ENCODE results near the gene RNF114.
"Not testable (repeated sequence)": the region's sequence is repeated elsewhere in the genome, so short reads cannot be mapped to it uniquely, and the experiment has no call there.

Gene RNF114

GRCh38 chr20:49998478-49999188, 62.4 kb downstream of the RNF114 start:
- H3K4me1 ChIP-seq (ENCODE audit: control insufficient read depth in 1 of 2, insufficient read depth in 2 of 2, low read length in 2 of 2); H3K36me3 ChIP-seq (ENCODE audit: control insufficient read depth in 1 of 2, insufficient read depth in 2 of 2, low read length in 2 of 2); H3K9me3 ChIP-seq (ENCODE audit: control insufficient read depth in 1 of 2, low read length in 2 of 2); H3K27ac ChIP-seq (ENCODE audit: low read depth, low read length); H3K27me3 ChIP-seq (ENCODE audit: control insufficient read depth in 1 of 2, insufficient read depth in 2 of 2, low read length in 2 of 2); H3K9ac ChIP-seq (ENCODE audit: low read depth in 1 of 2, low read length in 2 of 2); H3K4me3 ChIP-seq (ENCODE audit: low read depth in 1 of 2, low read length in 2 of 2): not testable (repeated sequence)

DNA sequence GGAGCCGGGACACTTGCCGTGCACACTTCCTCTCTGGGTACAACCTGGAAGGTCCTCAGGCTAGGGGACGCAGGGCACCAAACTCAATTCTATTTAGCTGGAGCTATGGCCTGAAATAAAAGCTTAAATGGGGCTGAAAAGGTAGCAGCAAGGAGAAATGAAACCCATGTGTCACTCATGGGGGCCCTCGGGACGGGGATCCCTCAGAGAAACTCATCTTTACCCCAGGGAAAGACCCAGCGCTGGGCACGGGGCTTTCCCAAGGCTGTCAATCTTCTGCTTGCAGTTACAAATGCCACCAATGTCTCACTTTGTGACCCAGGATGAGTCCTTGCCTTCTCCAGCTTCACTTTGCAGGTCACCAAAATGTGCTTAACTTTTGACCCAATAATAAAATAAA, 63.1 kb downstream of the RNF114 start:
- no peak overlapping the region for H3K4me3 ChIP-seq (ENCODE audit: low read depth in 1 of 2, low read length in 2 of 2)
- H3K27me3 ChIP-seq (ENCODE audit: control insufficient read depth in 1 of 2, insufficient read depth in 2 of 2, low read length in 2 of 2), result peaks cover 0 to 3% of the 10 kb centered on the region in 2 donors
- no peaks in the 10 kb centered on the region for H3K36me3 ChIP-seq (ENCODE audit: control insufficient read depth in 1 of 2, insufficient read depth in 2 of 2, low read length in 2 of 2)
- no peak overlapping the region for H3K27ac ChIP-seq (ENCODE audit: low read depth, low read length)
- H3K9ac ChIP-seq (ENCODE audit: low read depth in 1 of 2, low read length in 2 of 2), result no peak overlapping the region
- H3K9me3 ChIP-seq (ENCODE audit: control insufficient read depth in 1 of 2, low read length in 2 of 2), result no peaks in the 10 kb centered on the region
- H3K4me1 ChIP-seq (ENCODE audit: control insufficient read depth in 1 of 2, insufficient read depth in 2 of 2, low read length in 2 of 2), result no peaks in the 10 kb centered on the region

DNA sequence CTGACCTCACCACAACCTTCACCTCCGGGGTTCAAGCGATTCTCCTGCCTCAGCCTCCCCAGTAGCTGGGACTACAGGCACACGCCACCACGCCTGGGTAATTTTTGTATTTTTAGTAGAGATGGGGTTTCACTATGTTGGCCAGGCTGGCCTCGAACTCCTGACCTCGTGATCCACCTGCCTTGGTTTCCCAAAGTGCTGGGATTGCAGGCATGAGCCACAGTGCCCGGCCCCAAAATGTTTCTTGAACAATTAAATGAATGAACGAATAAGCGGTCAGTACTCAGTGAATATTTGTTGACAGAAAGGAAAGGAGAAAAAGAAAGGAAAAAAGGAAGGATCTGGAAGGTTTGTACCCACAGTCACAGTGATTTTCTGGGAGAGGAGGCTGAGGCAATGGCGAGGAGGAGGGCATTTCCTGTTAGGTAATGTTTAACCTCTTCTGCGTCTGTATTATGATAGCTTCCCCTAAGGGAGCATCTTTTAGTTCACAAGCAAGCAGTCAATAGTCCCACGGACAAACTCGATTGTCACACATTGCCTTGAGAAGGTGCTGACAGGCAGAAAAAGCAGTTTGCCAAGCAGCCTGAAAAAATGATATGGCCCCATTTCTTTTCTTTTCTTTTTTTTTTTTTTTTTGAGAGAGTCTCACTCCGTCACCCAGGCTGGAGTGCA, 64.5 kb downstream of the RNF114 start:
- not testable (repeated sequence) for H3K36me3 ChIP-seq (ENCODE audit: control insufficient read depth in 1 of 2, insufficient read depth in 2 of 2, low read length in 2 of 2); H3K9ac ChIP-seq (ENCODE audit: low read depth in 1 of 2, low read length in 2 of 2); H3K4me1 ChIP-seq (ENCODE audit: control insufficient read depth in 1 of 2, insufficient read depth in 2 of 2, low read length in 2 of 2); H3K9me3 ChIP-seq (ENCODE audit: control insufficient read depth in 1 of 2, low read length in 2 of 2); H3K4me3 ChIP-seq (ENCODE audit: low read depth in 1 of 2, low read length in 2 of 2); H3K27me3 ChIP-seq (ENCODE audit: control insufficient read depth in 1 of 2, insufficient read depth in 2 of 2, low read length in 2 of 2); H3K27ac ChIP-seq (ENCODE audit: low read depth, low read length)

GRCh38 chr20:50001784-50002311, 65.7 kb downstream of the RNF114 start:
- Histone ChIP-seq H3K36me3 (ENCODE audit: control insufficient read depth in 1 of 2, insufficient read depth in 2 of 2, low read length in 2 of 2) (no peaks in the 10 kb centered on the region), H3K9ac (ENCODE audit: low read depth in 1 of 2, low read length in 2 of 2) (no peak overlapping the region), H3K27me3 (ENCODE audit: control insufficient read depth in 1 of 2, insufficient read depth in 2 of 2, low read length in 2 of 2) (peaks cover 0 to 3% of the 10 kb centered on the region in 2 donors), H3K4me1 (ENCODE audit: control insufficient read depth in 1 of 2, insufficient read depth in 2 of 2, low read length in 2 of 2) (no peaks in the 10 kb centered on the region), H3K27ac (ENCODE audit: low read depth, low read length) (no peak overlapping the region), H3K4me3 (ENCODE audit: low read depth in 1 of 2, low read length in 2 of 2) (no peak overlapping the region), H3K9me3 (ENCODE audit: control insufficient read depth in 1 of 2, low read length in 2 of 2) (no peaks in the 10 kb centered on the region)

DNA sequence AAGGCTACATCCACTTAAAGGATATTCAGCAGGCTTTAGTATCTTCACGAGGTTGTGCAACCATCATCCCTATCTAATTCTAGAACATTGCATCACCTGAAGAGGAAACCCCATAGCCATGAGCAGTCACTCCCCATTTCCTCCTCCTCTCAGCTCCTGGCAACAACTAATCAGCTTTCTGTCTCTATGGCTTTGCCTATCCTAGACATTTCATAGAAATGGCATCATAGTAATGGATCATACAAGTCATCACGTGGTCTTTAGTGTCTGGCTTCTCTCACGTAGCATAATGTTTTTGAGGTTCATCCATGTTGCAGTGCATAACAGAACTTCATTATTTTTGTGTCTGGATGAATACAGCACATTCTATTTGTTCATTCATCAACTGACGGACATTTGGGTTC, 67.1 kb downstream of the RNF114 start:
- no peaks in the 10 kb centered on the region for H3K9me3 ChIP-seq (ENCODE audit: control insufficient read depth in 1 of 2, low read length in 2 of 2)
- peaks cover 0 to 6% of the 10 kb centered on the region in 2 donors for H3K27me3 ChIP-seq (ENCODE audit: control insufficient read depth in 1 of 2, insufficient read depth in 2 of 2, low read length in 2 of 2)
- no peaks in the 10 kb centered on the region for H3K36me3 ChIP-seq (ENCODE audit: control insufficient read depth in 1 of 2, insufficient read depth in 2 of 2, low read length in 2 of 2)
- no peak overlapping the region for H3K27ac ChIP-seq (ENCODE audit: low read depth, low read length)
- no peak overlapping the region for H3K4me3 ChIP-seq (ENCODE audit: low read depth in 1 of 2, low read length in 2 of 2)
- H3K4me1 ChIP-seq (ENCODE audit: control insufficient read depth in 1 of 2, insufficient read depth in 2 of 2, low read length in 2 of 2), result no peaks in the 10 kb centered on the region
- H3K9ac ChIP-seq (ENCODE audit: low read depth in 1 of 2, low read length in 2 of 2), result no peak overlapping the region
